Stimulated activated CD8-positive, alpha-beta memory T cell treated with anti-CD3 and anti-CD28 coated beads, Interleukin-4, amount 100 ng/mL, for 24 hours (primary cell): Measurements from ENCODE around the gene METTL25B.

Experiments
- DNase-seq: peaks from one replicate; pipeline ENCODE4 v3.0.0-alpha.2; 2020; ENCODE audit warnings: low read depth

The METTL25B gene

GRCh38 chr1:156700736-156701531 lies 27.3 kb upstream of the METTL25B start:
- DNase-seq = no peak

- no peak for DNase-seq
Observed at GRCh38 chr1:156703336-156703735, 24.9 kb upstream of the METTL25B start.

GRCh38 chr1:156703741-156704140 lies 24.5 kb upstream of the METTL25B start:
- DNase-seq = no peak

- no peak for DNase-seq
Observed at GRCh38 chr1:156704166-156704711, 24.0 kb upstream of the METTL25B start.

- peak; percentile 31 for DNase-seq
Observed at GRCh38 chr1:156704930-156705320, 23.3 kb upstream of the METTL25B start.

GRCh38 chr1:156705321-156705917 lies 22.9 kb upstream of the METTL25B start, which contains the start of gene CRABP2:
Gene CRABP2 (minus strand): TSS chr1:156705583. CDS start chr1:156705446, 137 bp downstream.
- no peak for DNase-seq

GRCh38 chr1:156705918-156706656 lies 22.2 kb upstream of the METTL25B start:
- DNase-seq = peak; percentile 53

- DNase-seq = no peak
Observed at GRCh38 chr1:156706657-156707416, 21.4 kb upstream of the METTL25B start.

GRCh38 chr1:156707417-156708217 lies 20.7 kb upstream of the METTL25B start:
- no peak for DNase-seq

GRCh38 chr1:156708218-156708661 lies 20.0 kb upstream of the METTL25B start:
- DNase-seq = no peak

GRCh38 chr1:156709031-156709430 lies 19.2 kb upstream of the METTL25B start:
- DNase-seq = no peak

GRCh38 chr1:156709757-156710489 lies 18.3 kb upstream of the METTL25B start:
- DNase-seq = no peak

- DNase-seq = no peak
Observed at GRCh38 chr1:156711011-156711817, 17.1 kb upstream of the METTL25B start.

- DNase-seq = no peak
Observed at GRCh38 chr1:156712626-156713025, 15.6 kb upstream of the METTL25B start.

GRCh38 chr1:156714830-156715229 lies 13.4 kb upstream of the METTL25B start:
- DNase-seq = no peak

- DNase-seq = no peak
Observed at GRCh38 chr1:156717351-156717750, 10.9 kb upstream of the METTL25B start.

GRCh38 chr1:156721131-156721530 lies 7.1 kb upstream of the METTL25B start:
- DNase-seq = no peak

- DNase-seq = no peak
Observed at GRCh38 chr1:156721535-156721934, 6.7 kb upstream of the METTL25B start.

GRCh38 chr1:156725683-156726280 lies 2.5 kb upstream of the METTL25B start:
- peak; percentile 66 for DNase-seq
